Stimulated activated naive CD8-positive, alpha-beta T cell treated with anti-CD3 and anti-CD28 coated beads, Interleukin-15, amount 100 ng/mL, for 72 hours (primary cell): Measurements from ENCODE around the gene C2orf74.
"Not testable (repeated sequence)": the region's sequence is repeated elsewhere in the genome, so short reads cannot be mapped to it uniquely, and the experiment has no call there.

Experiments used
- ATAC-seq: fragments of 150-1000 bp; cut with Tn5 transposase; 2 replicates; pipeline ENCODE4 v1.10.0; 2021; ENCODE audit warnings: mild to moderate bottlenecking, moderate library complexity
- DNase-seq, 2 donors: peaks; one replicate each; pipeline ENCODE4 v3.0.0; 2021 to 2022
- H3K27ac Mint-ChIP-seq, 2 donors: one replicate each; pipeline ENCODE4 v1.8.0; 2022; ENCODE audit warnings: mild to moderate bottlenecking in 2 of 2, mixed read lengths in 2 of 2, moderate library complexity in 2 of 2
- H3K27me3 Mint-ChIP-seq: one replicate; pipeline ENCODE4 v1.8.0; 2022; ENCODE audit warnings: mixed read lengths
- H3K4me1 Mint-ChIP-seq: one replicate; pipeline ENCODE4 v1.8.0; 2022; ENCODE audit warnings: mild to moderate bottlenecking, mixed read lengths
- H3K4me3 Mint-ChIP-seq, 2 donors: one replicate each; pipeline ENCODE4 v1.8.0; 2022; ENCODE audit warnings: mild to moderate bottlenecking in 2 of 2, mixed read lengths in 2 of 2, moderate library complexity in 1 of 2
- H3K9me3 Mint-ChIP-seq, 2 donors: one replicate each; pipeline ENCODE4 v1.8.0; 2022; ENCODE audit warnings: mixed read lengths in 2 of 2

C2orf74 gene

DNA sequence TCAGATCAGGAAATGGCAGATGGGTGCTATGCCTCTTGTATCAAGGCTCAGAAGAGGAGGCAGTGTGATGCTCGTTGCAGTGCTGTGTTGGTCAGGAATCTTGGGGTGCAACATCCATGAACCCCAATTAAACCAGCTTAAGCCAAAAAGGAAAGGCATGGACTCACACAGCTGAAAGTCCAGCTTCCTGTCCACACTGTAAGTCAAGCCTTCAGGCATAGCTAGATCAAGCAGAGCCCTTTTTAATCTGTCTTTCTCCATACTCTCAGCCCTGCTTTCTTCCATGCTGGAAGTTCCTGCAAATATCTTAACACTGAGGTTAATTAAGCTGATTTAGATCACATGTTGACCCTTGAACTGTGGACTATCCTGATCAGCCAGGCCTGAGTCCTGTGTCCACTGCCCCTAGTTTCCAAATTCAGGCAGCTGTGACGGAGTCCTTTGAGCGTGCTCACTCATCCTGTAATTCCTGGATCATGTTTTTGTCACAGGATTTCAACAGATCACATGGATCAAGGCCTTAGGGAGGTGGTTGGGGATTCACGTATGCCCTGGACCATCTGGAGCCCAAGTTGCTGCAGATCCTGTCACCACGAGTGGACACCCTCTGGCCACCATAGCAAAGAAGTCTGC is 4.5 kb upstream of the C2orf74 start:
- no peak for DNase-seq
- Mint-ChIP-seq H3K9me3 (no peaks in the 10 kb centered on the region), H3K4me3 (no peak overlapping the region), H3K27me3 (no peaks in the 10 kb centered on the region), H3K4me1 (peaks cover 9% of the 10 kb centered on the region), H3K27ac (no peak overlapping the region)
- ATAC-seq = no peak

DNA sequence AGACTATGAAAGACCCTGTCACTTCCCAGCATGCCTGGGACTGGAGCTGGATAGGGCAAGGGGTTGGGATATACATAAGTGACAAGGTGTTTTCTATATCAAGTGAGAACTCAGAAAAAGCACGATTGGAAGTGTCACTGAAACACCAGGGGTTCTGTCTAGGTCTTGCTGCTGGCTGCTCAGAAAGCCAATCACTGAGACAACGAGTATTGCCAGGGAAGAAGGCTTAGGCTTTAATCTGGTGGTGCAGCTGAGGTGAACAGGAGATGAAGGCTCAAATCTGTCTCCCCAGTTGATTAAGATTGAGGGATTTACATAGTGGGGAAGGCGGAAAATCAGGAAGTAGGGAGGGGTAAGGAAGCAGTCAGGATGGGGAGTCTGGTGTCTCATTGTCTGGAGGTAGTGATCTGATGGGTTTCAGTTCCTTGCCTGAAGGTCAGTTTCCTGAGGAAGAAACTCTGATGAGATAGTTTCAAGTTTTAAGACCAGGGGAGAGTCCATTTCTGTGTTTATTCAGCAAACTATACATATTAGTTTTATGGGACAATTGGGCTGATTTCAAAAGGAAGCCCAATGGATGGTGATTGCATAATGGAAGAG is 3.5 kb upstream of the C2orf74 start:
- ATAC-seq (no peak), DNase-seq (no peak)
- Mint-ChIP-seq H3K4me1 (peaks cover 9% of the 10 kb centered on the region), H3K27ac (no peak overlapping the region), H3K27me3 (no peaks in the 10 kb centered on the region), H3K4me3 (no peak overlapping the region), H3K9me3 (no peaks in the 10 kb centered on the region)

DNA sequence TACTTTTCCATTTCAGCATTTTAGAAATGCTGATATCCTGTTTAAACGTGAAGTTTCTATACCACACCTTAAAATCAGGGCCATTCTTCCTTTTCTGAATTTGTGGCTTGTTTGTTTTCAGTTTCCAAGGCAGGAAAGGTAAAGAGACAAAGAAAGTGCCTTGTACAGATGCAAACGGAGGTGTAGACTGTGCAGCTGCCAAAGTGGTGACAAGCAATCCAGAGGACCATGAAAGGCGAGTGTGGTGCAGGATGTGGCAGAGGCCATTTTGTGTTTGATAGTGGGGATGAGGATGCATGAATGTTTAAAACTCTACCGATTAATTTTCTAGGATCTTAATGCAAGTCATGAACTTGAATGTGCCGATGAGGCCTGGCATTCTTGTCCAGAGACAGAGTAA is 733 bp downstream of the C2orf74 start:
- Mint-ChIP-seq H3K27me3 (no peaks in the 10 kb centered on the region), H3K4me1 (peaks cover 9% of the 10 kb centered on the region), H3K9me3 (no peaks in the 10 kb centered on the region), H3K4me3 (no peak overlapping the region), H3K27ac (no peak overlapping the region)
- no peak for ATAC-seq
- DNase-seq = no peak

DNA sequence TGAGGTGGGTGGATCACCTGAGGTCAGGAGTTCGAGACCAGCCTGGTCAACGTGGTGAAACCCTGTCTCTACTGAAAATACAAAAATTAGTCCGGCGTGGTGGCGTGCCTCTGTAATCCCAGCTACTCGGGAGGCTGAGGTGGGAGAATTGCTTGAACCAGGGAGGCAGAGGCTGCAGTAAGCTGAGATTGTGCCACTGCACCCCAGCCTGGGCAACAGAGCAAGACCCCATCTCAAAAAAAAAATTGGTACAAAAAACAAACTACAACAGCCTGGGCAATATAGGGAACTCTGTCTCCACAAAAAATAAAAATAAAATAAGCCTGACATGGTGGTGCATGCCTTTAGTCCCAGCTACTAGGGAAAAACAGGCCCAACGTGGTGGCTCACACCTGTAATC is 3.1 kb downstream of the C2orf74 start:
- not testable (repeated sequence) for H3K9me3 Mint-ChIP-seq, H3K4me1 Mint-ChIP-seq, ATAC-seq, H3K27me3 Mint-ChIP-seq, H3K4me3 Mint-ChIP-seq, DNase-seq
- peak overlapping the region in 1 of 2 donors; percentile 85 for H3K27ac Mint-ChIP-seq

DNA sequence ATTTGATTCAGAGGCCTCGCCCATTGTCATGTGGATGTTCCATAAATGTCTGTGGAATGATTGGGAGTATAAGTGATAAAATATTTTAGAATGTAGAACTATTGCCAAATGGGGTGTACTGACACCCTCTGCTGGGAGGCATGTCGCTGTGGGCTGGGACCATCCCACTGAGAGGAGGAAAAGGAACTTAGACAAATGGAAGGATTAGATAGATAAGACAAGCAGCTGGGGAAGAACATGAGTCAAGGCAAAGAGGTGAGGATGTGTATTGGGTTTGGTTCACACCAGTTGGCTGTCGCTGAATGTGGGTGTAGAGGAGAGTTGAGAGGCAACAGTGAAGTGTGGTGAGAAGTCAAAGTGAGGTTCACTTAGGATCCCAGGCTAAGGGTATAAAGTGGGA is 4.0 kb downstream of the C2orf74 start:
- no peak for DNase-seq
- Mint-ChIP-seq H3K9me3 (no peaks in the 10 kb centered on the region), H3K27me3 (no peaks in the 10 kb centered on the region), H3K4me1 (no peaks in the 10 kb centered on the region), H3K4me3 (no peak overlapping the region), H3K27ac (no peak overlapping the region)
- ATAC-seq = no peak

DNA sequence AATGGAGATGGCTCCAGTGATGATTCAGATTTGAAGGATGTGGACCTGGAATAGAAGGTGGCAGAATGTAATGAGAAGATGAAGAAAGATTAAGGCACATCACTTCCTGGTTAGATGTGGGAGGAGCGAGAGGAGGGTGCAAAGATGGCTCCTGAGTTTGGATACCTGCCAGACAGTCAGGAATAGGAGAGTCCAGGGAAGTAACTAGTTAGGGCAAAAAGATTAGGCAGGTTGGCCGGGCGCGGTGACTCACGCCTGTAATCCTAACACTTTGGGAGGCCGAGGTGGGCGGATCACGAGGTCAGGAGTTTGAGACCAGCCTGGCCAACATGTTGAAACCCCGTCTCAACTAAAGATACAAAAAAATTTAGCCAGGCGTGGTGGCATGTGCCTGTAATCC is 5.6 kb downstream of the C2orf74 start:
- no peaks in the 10 kb centered on the region for H3K9me3 Mint-ChIP-seq
- no peak overlapping the region for H3K4me3 Mint-ChIP-seq
- no peaks in the 10 kb centered on the region for H3K4me1 Mint-ChIP-seq
- H3K27me3 Mint-ChIP-seq = no peaks in the 10 kb centered on the region
- H3K27ac Mint-ChIP-seq = peak overlapping the region in 1 of 2 donors; percentile 60
- no peak for ATAC-seq
- no peak for DNase-seq

DNA sequence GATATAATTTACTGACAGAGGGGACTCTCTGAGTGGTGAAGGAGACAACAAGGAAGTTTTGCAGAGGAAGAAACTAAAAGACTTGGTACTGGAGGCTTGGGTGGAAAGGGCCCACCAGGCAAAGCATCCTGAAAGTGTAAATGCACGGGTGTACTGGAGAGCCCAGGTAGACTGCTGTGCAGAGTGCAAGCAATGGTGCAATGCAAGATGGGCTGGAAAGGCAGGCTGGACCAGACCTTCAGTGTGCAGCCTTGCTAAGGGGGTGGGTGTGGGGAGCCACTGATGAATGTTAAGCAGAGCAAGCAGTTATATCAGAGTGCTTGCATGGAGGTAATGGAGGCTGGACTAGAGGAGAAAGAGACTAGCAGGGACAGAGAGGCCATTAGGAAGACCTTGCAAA is 10.7 kb downstream of the C2orf74 start:
- Mint-ChIP-seq H3K4me1 (peaks cover 7% of the 10 kb centered on the region), H3K27me3 (no peaks in the 10 kb centered on the region), H3K27ac (no peak overlapping the region), H3K9me3 (no peaks in the 10 kb centered on the region), H3K4me3 (no peak overlapping the region)
- DNase-seq = no peak
- no peak for ATAC-seq

DNA sequence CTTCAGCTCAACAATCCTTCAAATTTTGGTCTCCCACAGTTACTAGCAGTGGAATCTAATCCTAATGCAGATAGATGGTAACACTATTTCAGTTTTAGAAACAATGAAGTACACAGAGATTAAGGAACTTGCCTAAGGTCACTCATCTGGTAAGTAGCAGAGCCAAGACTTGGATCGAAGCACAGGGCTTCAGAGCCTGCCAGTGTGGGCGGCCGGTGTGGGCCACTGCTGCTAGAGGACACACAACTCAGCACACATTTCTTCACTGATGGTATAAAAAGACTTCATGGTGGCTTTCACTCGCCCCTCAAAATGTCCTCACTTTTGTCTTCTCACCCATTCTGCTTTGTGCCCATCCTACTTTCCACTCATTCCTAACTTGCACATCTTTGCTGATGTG is 11.1 kb downstream of the C2orf74 start:
- Mint-ChIP-seq H3K4me1 (peaks cover 7% of the 10 kb centered on the region), H3K4me3 (no peak overlapping the region), H3K9me3 (no peaks in the 10 kb centered on the region)

DNA sequence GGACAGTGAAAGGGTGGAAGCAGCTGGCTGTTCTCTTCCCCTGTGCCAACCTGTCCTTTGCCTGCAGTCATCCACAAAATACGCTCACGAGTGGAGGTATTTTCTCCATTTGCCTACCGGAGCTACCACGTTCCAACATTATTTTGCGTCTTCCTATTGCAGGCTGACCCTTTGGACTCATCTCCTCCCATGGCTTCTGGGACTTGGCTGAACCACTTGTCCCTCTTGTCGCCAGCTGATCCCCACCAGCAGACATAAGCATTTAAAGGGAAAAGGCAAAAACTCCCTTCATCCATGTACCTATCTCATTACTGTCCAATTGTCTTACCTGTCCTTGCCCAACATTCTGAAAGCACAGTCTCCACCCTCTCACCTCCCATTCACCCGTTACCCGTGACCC is 13.0 kb downstream of the C2orf74 start:
- no peak for ATAC-seq
- no peak overlapping the region for H3K4me3 Mint-ChIP-seq

More for the DNA sequence above, 11.1 kb downstream of the C2orf74 start:
- DNase-seq = no peak
- no peaks in the 10 kb centered on the region for H3K27me3 Mint-ChIP-seq
- ATAC-seq = no peak
- H3K27ac Mint-ChIP-seq = no peak overlapping the region

DNA sequence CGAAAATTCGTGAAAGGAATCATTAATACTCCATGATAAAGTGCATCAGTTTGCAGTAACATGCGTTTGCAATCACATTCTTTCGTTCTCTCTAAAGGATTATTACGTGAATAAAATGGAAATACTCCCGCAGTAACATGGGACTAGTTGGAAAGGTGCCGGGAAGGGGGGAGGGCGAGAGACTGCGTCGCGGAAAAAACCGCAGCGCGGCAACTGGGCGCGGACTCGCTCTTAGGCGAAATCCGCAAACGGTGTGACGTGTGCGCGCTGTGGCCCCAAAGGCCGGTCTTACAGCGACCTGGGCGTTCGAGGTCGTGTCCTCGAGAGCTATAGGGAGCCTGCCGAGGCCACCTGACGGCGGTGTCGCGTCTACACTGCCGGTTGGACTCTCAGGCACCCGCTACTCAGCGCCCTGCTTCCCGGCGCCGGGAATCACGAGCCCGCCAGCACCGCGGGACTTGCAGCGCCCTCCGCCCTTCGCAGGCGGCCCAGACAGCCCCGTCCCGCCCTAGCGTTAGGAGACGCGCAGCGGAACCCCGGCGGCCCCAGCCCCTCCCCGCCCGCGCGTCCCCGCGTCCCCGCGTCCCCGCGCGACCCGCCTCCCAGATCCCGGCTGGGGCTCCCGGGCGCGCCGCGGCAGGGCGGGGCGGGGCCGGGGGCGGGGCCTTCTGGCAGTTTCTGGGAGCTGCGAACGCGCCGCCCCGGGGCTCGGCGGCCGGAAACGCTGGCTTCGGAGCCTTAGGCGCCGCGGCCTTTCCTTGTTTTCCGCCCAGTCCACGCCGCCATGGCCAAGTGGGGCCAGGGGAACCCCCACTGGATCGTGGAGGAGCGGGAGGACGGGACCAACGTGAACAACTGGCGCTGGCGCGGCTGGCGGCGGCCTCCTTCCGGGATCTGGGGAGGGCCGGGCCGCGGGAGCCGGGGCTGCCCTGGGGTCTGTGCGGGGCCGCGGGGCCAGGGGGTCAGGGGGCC is 15.1 kb downstream of the C2orf74 start:
- peak; percentile 91 for ATAC-seq
- Mint-ChIP-seq H3K9me3 (no peaks in the 10 kb centered on the region), H3K27ac (peak overlapping the region in 1 of 2 donors; percentile 80), H3K4me1 (peaks cover 46% of the 10 kb centered on the region), H3K4me3 (peak overlapping the region; percentile 84 to 89), H3K27me3 (no peaks in the 10 kb centered on the region)
- DNase-seq = peak; percentile 91 to 93

More for the DNA sequence above, 13.0 kb downstream of the C2orf74 start:
- Mint-ChIP-seq H3K4me1 (peaks cover 26% of the 10 kb centered on the region), H3K27me3 (no peaks in the 10 kb centered on the region), H3K9me3 (no peaks in the 10 kb centered on the region), H3K27ac (no peak overlapping the region)
- DNase-seq = no peak

DNA sequence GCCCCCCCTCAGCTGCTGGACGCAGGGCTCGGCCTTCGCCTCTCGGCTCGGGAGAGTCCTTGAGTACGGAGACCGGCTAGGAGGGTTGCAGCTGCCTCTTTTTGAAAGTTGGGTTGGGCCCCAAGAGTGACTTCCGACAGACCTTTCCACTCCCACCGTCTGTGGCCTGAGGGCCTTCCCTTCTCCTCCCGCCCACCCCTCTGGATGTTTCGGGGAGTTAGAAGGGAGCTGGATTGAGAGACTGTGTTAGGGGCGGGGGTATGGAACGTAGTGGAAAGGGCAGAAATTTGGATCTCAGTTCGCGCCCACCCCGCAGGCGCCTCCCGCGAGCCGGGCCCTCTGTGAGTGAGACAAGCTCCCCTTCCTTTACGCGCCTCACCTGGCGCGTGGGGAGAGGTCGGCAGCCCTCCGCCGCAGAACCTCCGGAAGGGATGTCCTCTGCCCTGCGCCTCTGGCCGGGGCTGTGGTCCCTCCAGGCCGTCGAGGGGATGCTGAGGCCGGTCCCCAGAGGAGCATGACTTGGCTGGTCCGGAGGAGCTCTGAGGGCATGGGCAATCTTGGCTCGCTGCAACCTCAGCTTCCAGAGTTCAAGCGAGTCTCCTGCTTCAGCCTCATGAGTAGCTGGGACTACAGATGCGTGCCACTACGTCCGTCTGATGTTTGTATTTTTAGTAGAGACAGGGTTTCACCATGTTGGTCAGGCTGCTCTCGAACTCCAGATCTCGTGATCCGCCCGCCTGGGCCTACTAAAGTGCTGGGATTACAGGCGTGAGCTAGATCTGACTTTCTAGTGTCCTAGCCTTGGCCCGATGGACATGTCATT is 15.9 kb downstream of the C2orf74 start:
- H3K27me3 Mint-ChIP-seq = no peaks in the 10 kb centered on the region
- peaks cover 53% of the 10 kb centered on the region for H3K4me1 Mint-ChIP-seq
- H3K9me3 Mint-ChIP-seq = no peaks in the 10 kb centered on the region
- H3K27ac Mint-ChIP-seq = peak overlapping the region; percentile 97
- peak; percentile 29 for ATAC-seq
- peak; percentile 44 to 51 for DNase-seq
- peak overlapping the region; percentile 95 to 96 for H3K4me3 Mint-ChIP-seq

DNA sequence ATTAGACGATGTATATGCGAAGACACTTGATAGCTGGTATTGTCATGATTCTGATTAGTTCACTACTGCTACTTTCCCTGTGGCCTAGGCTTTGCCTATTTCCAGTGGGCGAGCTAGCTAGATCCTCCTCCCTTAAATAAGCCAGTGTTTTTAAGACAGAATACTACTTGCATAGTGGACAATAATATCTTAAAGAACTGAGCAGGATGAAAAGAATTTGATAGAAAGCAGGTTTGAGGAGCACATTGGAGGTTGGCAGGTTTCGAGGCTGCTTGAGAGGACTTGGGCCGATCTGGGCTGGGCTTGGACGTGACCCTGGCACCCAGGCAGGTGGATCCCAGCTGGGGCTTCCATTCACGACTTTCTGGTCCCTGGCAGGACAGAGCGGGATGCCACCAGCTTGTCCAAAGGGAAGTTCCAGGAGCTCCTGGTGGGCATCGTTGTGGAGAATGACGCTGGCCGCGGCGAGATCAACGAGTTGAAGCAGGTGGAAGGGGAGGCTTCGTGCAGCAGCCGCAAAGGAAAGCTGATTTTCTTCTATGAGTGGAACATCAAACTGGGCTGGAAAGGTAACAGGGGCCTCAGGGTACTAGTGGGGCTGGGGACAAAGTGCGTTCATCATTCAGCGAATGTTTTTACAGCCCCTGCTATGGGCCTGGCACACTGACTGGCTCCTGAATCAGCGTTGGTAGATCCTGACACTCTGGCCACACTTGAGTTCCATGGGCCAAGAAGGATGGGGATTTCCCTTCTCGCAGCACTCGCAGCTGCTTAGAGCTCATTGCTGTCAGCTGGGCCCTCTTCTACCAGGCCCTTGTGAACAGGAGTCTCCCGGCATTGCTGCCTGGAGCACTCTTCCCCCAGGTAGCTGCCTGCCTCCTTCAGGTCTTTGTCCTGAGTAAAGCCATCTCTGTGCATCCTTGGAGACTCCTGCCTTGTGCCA is 16.9 kb downstream of the C2orf74 start:
- H3K27ac Mint-ChIP-seq = peak overlapping the region; percentile 89 to 97
- ATAC-seq (no peak), DNase-seq (peak in 1 of 2 donors; percentile 14)
- H3K4me3 Mint-ChIP-seq = peak overlapping the region; percentile 95 to 96
- peaks cover 60% of the 10 kb centered on the region for H3K4me1 Mint-ChIP-seq
- H3K9me3 Mint-ChIP-seq = no peaks in the 10 kb centered on the region
- no peaks in the 10 kb centered on the region for H3K27me3 Mint-ChIP-seq

DNA sequence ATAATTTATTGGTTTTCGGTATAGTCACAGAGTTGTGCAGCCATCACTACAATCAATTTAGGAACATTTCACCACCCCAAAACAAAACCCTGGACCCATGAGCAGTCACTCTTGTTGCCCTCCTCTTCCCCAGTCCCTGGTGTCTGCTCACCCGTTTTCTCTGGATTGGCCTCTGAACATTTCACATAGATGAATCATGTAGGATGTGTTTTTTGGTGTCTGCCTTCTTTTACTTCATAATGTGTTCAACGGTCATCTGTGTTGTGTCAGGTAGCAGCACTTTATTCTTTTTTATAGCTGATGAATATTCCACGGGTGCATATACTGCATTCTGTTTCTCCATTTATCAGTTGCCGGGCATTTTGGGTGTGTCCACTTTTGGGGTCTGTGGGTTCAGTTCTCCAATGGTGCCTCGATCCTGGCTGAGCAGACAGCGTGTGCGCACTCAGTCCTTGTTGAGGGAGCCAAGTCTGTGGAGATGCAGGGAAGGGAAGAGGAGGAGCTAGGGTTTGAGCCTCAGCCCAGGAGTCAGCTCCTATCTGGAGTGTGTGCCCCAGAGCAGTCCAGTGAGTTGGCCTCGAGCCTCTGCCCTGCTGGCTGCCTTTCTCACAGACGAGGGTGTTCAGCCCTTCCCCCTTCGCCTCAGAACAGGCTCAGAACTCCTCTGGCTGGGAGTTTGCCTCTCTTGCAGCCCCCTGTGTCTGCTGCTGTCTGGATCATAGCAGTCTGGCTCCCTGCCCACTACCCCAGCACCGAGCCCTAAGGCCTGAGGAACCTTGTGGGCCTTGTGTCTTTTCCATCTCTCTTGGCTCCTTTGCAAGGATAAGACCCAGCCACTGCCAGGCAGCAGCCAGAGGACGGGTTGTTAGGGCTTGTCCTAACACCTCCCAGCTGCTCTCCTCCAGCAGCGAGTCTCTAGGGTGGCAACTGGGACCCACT is 18.0 kb downstream of the C2orf74 start:
- Mint-ChIP-seq H3K27me3 (no peaks in the 10 kb centered on the region), H3K4me3 (peak overlapping the region; percentile 95 to 96), H3K9me3 (no peaks in the 10 kb centered on the region), H3K27ac (peak overlapping the region; percentile 77 to 89), H3K4me1 (peaks cover 65% of the 10 kb centered on the region)
- ATAC-seq (no peak), DNase-seq (no peak)
